GM13976 (cell line): ENCODE measurements around the gene CNTNAP2.

Experiments used
- DNase-seq: peaks from one replicate; pipeline ENCODE4 v3.0.0; 2012; ENCODE audit warnings: low spot score
- in situ Hi-C: fragments of 300-500 bp; cut with MboI; formaldehyde crosslinking; loops from one replicate; pipeline ENCODE4 v1.12.0; 2022; ENCODE audit warnings: low sequenced_read_pairs, mixed read lengths, inconsistent platforms; ENCODE audit not compliant: unreplicated experiment
- TF ChIP-seq, protein P1 (sequence below): IDR thresholded peaks from 2 replicates; pipeline ENCODE4 v1.5.1; 2012; ENCODE audit warnings: borderline replicate concordance, mild to moderate bottlenecking; ENCODE audit not compliant: insufficient read depth; ENCODE audit errors: extremely low read depth, missing control alignments, control extremely low read depth

CNTNAP2 gene

GRCh38 chr7:148155000-148155399 is 2038.4 kb downstream of the CNTNAP2 start:
- in situ Hi-C loops = no loop called here
- TF ChIP-seq, protein P1, sequence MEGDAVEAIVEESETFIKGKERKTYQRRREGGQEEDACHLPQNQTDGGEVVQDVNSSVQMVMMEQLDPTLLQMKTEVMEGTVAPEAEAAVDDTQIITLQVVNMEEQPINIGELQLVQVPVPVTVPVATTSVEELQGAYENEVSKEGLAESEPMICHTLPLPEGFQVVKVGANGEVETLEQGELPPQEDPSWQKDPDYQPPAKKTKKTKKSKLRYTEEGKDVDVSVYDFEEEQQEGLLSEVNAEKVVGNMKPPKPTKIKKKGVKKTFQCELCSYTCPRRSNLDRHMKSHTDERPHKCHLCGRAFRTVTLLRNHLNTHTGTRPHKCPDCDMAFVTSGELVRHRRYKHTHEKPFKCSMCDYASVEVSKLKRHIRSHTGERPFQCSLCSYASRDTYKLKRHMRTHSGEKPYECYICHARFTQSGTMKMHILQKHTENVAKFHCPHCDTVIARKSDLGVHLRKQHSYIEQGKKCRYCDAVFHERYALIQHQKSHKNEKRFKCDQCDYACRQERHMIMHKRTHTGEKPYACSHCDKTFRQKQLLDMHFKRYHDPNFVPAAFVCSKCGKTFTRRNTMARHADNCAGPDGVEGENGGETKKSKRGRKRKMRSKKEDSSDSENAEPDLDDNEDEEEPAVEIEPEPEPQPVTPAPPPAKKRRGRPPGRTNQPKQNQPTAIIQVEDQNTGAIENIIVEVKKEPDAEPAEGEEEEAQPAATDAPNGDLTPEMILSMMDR = no peak
- DNase-seq = no peak

DNA sequence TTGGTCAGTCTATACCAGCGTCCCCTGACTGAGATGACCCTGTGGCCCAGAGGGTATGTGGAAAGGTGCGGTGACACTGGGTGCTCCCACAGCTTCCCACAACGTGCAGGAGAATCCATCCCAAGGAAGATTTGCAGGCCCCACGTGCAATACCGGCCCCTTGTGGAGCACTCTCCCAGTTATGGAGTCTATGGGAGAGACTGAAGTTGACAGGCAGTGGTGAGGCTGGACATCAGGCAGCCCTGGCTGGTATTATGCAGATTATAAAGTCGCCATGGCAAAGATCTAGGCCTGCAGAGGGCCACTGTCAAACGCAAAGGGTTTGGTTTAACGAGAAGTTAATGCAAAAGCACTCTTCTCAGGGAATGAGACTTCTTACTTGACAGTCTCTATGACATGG is 2039.2 kb downstream of the CNTNAP2 start:
- TF ChIP-seq, protein P1 = no peak
- in situ Hi-C loops = no loop called here
- no peak for DNase-seq

GRCh38 chr7:148156233-148156632 is 2039.6 kb downstream of the CNTNAP2 start:
- TF ChIP-seq, protein P1 = no peak
- in situ Hi-C loops = no loop called here
- DNase-seq = no peak

DNA sequence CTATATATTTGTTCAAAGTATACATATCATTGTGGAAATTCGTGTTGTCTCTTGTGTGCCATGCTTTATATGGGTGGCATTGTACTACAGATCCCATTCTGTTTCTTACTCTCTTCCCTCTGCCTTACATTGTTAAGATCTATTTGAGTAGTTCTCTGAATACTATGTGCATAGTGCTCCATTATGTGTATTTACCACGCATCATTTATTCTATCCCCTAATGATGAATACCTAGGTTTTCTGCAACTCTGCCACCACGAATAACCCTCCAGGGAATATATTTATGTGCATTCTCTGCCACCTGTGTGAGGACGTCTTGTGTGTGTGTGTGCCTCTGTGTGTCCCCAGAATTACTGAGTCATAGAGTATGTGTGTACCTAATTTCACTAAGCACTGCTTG is 2042.7 kb downstream of the CNTNAP2 start:
- no peak for DNase-seq
- TF ChIP-seq, protein P1 = no peak
- in situ Hi-C loops = no loop called here

- in situ Hi-C loops = no loop called here
- TF ChIP-seq, protein P1 = no peak
- DNase-seq = no peak
These were observed 2045.2 kb downstream of the CNTNAP2 start for GRCh38 chr7:148161776-148162175.

DNA sequence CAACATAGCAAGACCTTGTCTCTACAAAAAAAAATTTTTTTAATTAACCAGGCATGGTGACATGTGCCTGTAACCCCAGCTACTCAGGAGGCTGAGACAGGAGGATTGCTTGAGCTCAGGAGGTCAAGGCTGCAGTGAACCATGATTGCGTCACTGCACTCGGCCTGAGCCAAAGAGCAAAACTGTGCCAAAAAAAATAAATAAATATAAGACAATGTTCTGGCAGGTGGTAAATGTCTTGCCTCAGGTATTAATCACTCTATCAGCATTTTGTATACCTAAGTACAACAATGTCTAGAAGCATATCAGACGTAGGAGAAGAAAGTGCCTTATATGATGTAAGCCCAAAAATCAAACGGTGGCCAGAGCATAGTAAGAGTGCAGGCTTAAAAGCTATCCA is 2046.2 kb downstream of the CNTNAP2 start:
- DNase-seq = no peak
- TF ChIP-seq, protein P1 = no peak
- in situ Hi-C loops = no loop called here

- DNase-seq = no peak
- TF ChIP-seq, protein P1 = no peak
- in situ Hi-C loops = no loop called here
These were observed 2046.6 kb downstream of the CNTNAP2 start for GRCh38 chr7:148163246-148163645.
